Ovary (tissue), 9 donors: ENCODE measurements around the gene VIPR1. TPM values are rescaled to one million over a fixed set of nuclear protein-coding genes. Genes with fewer than 3 reads are reported as not detected.

Experiments
- DNase-seq, 5 donors: peaks; one replicate each; pipeline ENCODE4 v3.0.0-alpha.2; 2019 to 2020
- H3K27ac ChIP-seq, 2 donors: fragments of 200-600 bp; one replicate each; pipeline versions ENCODE4 v1.5.1 to v1.8.0; 2019 to 2022
- H3K27me3 ChIP-seq: fragments of 200-600 bp; one replicate; pipeline ENCODE4 v1.8.0; 2022
- H3K36me3 ChIP-seq: fragments of 200-600 bp; sonication (generic); one replicate; pipeline ENCODE4 v1.5.1; 2019
- H3K4me1 ChIP-seq: one replicate; pipeline ENCODE4 v1.8.1; 2013; ENCODE audit warnings: mild to moderate bottlenecking, moderate library complexity; ENCODE audit not compliant: insufficient read depth
- H3K4me3 ChIP-seq: fragments of 200-600 bp; sonication (generic); one replicate; pipeline ENCODE4 v1.5.1; 2017
- H3K9me3 ChIP-seq, 2 donors: fragments of 200-600 bp in 1 of 2; sonication (generic) in 1 of 2; one replicate each; pipeline versions ENCODE4 v1.5.1 to v1.8.1; 2013 to 2019; ENCODE audit warnings: mild to moderate bottlenecking in 1 of 2, moderate library complexity in 1 of 2
- CTCF ChIP-seq, 3 donors: fragments of 450-650 bp in 2 of 3; fragments of 200-600 bp in 1 of 3; IDR thresholded peaks; one replicate each; pipeline versions ENCODE4 v1.5.1 to v1.8.0; 2016 to 2022; ENCODE audit warnings: antibody characterized with exemption in 3 of 3, mild to moderate bottlenecking in 1 of 3
- EP300 ChIP-seq: sonication (generic); formaldehyde crosslinking; IDR thresholded peaks from one replicate; pipeline ENCODE4 v1.6.1; 2017; ENCODE audit warnings: antibody characterized with exemption
- POLR2A ChIP-seq: fragments of 450-650 bp; IDR thresholded peaks from one replicate; pipeline ENCODE4 v1.6.1; 2017; ENCODE audit warnings: antibody characterized with exemption, mild to moderate bottlenecking, moderate library complexity
- WGBS, 3 donors: extraction: QIAGEN DNeasy Blood & Tissue Kit in 1 of 3; methylation state at CpG; one replicate each; pipeline versions ENCODE4 v1.1.5 to v1.1.7; 2013 to 2017; 5-methylcytosine and 5-hydroxymethylcytosine counted together
- intact Hi-C, 4 donors: fragments of 100-400 bp; cut with DNase I; formaldehyde crosslinking; loops; one replicate each; pipeline versions ENCODE4 v1.11.0 to v1.15.1; 2022 to 2023
- polyA plus RNA-seq, 2 donors: library from polyadenylated mRNA; stranded (reverse); fragments of 200-250 nt in 1 of 2; fragments of 350-450 nt in 1 of 2; fragmentation: Illumina TruSeq in 1 of 2; extraction: RNeasy Lipid Tissue Mini Kit (QIAGEN cat#74804) in 1 of 2; gene quantifications; one replicate each; pipeline ENCODE4 v1.2.3, GENCODE V29; 2013 to 2014
- total RNA-seq, 7 donors: library from RNA; depleted of rRNA in 2 of 7; stranded (reverse); fragments of >200 nt in 2 of 7; fragmentation: NEBNext Ultra II Directional in 3 of 7; extraction: Animal tissue kit (Norgen Biotek cat#: 25700) in 3 of 7; gene quantifications; one replicate each; pipeline versions ENCODE4 v1.1.0 to v1.2.4, GENCODE V29; 2016 to 2023
- donor health status: DM: no; HTN: no; CAD: no; lungs with moderate emphysema.
- donor health status: DM: no; HTN: no; CAD: no.
- donor health status: Bipolar disorder and iron deficiency.
- donor health status: DM: yes; HTN: yes; CAD: no.
- donor health status: DM: no; HTN: no; CAD: no.
- donor health status: DM: yes; HTN: yes; CAD: no.

Gene VIPR1
- total and polyA plus RNA-seq, 9 donors, result 0.12 to 2.2 (median 0.47) TPM

- H3K27ac ChIP-seq, result no peak overlapping the region
- H3K4me3 ChIP-seq, result no peak overlapping the region
- H3K4me1 ChIP-seq, result no peaks in the 10 kb centered on the region
- H3K9me3 ChIP-seq, result no peaks in the 10 kb centered on the region
- no peak for DNase-seq
- H3K36me3 ChIP-seq, result no peaks in the 10 kb centered on the region
- H3K27me3 ChIP-seq, result no peaks in the 10 kb centered on the region
- intact Hi-C loops, result no loop called here
- TF ChIP-seq CTCF (IDR thresholded peaks at IDR 0.05), result no peak
- TF ChIP-seq POLR2A, result no peak
- TF ChIP-seq EP300, result no peak
- 33 to 45% (median 39%) methylated on average over 4 of the region's 4 CpGs for WGBS, 3 donors
Measured at GRCh38 chr3:42520336-42520735, 17.9 kb downstream of the VIPR1 start.

GRCh38 chr3:42520906-42521305 is 18.5 kb downstream of the VIPR1 start:
- H3K9me3 ChIP-seq, result no peaks in the 10 kb centered on the region
- no peak overlapping the region for H3K4me3 ChIP-seq
- WGBS, 3 donors, result 60 to 85% (median 62%) methylated on average over 4 of the region's 4 CpGs
- no peaks in the 10 kb centered on the region for H3K36me3 ChIP-seq
- no peaks in the 10 kb centered on the region for H3K27me3 ChIP-seq
- TF ChIP-seq POLR2A (no peak), EP300 (no peak), CTCF (IDR thresholded peaks at IDR 0.05) (no peak)
- no peaks in the 10 kb centered on the region for H3K4me1 ChIP-seq
- DNase-seq, result no peak
- intact Hi-C loops, result no loop called here
- H3K27ac ChIP-seq, result no peak overlapping the region

GRCh38 chr3:42524751-42525150 is 22.3 kb downstream of the VIPR1 start:
- TF ChIP-seq POLR2A, result no peak
- TF ChIP-seq CTCF (IDR thresholded peaks at IDR 0.05), result no peak
- TF ChIP-seq EP300, result no peak
- no peak for DNase-seq
- Histone ChIP-seq H3K36me3 (no peaks in the 10 kb centered on the region), H3K4me3 (no peak overlapping the region), H3K27me3 (no peaks in the 10 kb centered on the region), H3K4me1 (no peaks in the 10 kb centered on the region), H3K27ac (no peak overlapping the region), H3K9me3 (no peaks in the 10 kb centered on the region)
- WGBS, 3 donors, result 98 to 100% (median 98%) methylated on average over 3 of the region's 3 CpGs
- intact Hi-C loops, result no loop called here

GRCh38 chr3:42525212-42525611 is 22.8 kb downstream of the VIPR1 start:
- H3K4me1 ChIP-seq, result no peaks in the 10 kb centered on the region
- H3K4me3 ChIP-seq, result no peak overlapping the region
- no peaks in the 10 kb centered on the region for H3K27me3 ChIP-seq
- H3K9me3 ChIP-seq, result no peaks in the 10 kb centered on the region
- intact Hi-C loops, result no loop called here
- DNase-seq, result no peak
- TF ChIP-seq POLR2A (no peak), CTCF (IDR thresholded peaks at IDR 0.05) (no peak), EP300 (no peak)
- WGBS, 3 donors, result 73 to 83% (median 79%) methylated on average over 4 of the region's 4 CpGs
- no peaks in the 10 kb centered on the region for H3K36me3 ChIP-seq
- H3K27ac ChIP-seq, result no peak overlapping the region
